GM18907 (cell line): ENCODE measurements around the gene CAPZA1.
"Not testable (repeated sequence)": the region's sequence is repeated elsewhere in the genome, so short reads cannot be mapped to it uniquely, and the experiment has no call there.

ENCODE experiments used
- ATAC-seq: cut with Tn5 transposase; IDR thresholded peaks from one replicate; pipeline ENCODE4 v1.9.1; 2021; ENCODE audit warnings: mild to moderate bottlenecking, moderate library complexity; ENCODE audit not compliant: unreplicated experiment

Gene CAPZA1

DNA sequence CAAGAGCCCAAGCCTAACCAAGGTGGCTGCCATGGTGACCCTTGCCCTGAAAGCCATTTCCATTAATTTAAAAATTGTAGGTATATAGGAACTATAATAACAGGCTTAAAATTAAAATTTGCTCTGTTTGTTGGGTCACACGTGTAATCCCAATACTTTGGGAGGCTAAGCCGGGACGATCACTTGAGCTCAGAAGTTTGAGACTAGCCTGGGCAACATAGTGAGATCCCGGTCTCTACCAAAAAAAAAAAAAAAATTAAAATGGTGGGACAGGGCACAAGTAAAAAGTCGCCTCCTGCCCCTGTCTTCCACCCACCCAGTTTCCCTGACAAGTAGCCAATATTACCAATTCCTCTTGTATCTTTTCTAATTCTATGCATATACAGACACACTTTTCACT is 6.6 kb downstream of the CAPZA1 start:
- ATAC-seq = no peak

- no peak for ATAC-seq
Observed at GRCh38 chr1:112626887-112627286, 7.3 kb downstream of the CAPZA1 start.

DNA sequence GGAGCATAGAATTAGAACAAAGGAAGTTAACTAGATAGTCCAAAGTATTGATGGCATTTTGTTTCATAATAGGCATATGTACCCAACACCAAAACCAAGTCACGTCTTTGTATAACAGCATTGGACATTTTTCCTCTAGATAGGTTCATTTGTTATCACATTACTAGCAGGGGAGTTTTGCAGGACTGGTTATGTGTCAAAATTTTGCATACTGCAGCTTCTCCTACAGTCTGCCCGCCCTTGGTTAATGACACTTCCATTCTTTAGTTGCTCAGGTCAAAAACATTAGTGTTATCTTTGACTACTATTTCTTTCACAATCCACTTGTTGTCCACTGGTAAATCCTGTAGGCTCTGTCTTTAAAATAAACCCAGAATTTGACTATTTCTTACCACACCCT is 8.9 kb downstream of the CAPZA1 start:
- ATAC-seq = peak; percentile 37

DNA sequence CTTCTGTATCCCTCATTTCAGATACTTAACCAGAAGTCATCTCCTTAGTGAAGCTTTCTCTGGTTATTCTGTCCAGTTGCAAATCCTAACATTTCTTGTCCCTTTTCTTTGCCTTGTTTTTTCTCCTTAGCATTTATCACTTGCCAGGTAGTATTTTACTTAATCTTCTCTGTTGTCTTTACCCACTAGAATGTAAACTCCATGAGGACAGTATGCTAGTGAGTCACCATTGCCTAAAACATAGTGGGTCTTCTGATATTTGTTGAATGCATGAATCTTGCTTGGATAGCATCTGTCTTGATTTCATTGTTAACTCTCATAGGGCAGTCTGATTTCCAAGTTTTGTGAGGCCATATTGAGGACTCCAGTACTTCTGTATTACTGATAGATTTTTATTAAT is 9.6 kb downstream of the CAPZA1 start:
- no peak for ATAC-seq

GRCh38 chr1:112633628-112634027 is 14.0 kb downstream of the CAPZA1 start:
- ATAC-seq = no peak

DNA sequence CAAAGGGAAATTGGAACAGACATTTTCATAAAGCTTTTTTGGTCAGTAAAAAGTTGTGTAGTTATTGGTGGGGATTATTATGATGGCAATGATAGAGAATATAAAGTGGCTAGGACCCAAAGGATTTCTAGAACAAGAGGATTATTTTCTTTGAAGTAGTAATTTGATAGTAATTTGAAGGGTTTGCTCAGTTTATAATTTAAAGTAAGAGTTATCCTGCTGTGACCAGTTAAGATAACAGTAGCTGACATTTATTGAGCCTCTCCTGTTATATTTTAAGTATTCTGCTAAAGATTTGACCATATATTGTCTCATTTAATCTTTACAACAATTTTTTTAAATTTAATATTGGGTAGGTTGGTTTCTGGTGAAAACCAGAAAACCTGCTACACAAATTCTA is 14.7 kb downstream of the CAPZA1 start:
- ATAC-seq = no peak

DNA sequence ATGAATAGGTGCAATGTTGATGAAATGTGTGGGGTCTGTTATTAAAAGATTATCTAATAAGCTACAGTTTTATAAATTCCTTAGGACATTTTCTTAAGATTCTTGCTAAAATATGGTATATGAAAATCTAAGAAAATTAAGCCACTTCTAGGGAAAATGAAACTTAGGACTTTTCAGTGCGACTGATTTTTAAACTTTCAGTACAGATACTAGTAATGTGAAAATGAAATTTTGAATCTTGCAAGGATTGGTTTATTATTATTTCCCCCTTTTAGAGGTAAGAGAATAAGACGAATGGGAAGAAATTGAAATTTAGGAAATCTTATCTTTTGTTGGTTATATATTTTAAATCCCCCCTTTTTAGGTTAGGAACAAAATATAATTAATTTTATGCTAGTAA is 16.4 kb downstream of the CAPZA1 start:
- peak; percentile 21 for ATAC-seq

DNA sequence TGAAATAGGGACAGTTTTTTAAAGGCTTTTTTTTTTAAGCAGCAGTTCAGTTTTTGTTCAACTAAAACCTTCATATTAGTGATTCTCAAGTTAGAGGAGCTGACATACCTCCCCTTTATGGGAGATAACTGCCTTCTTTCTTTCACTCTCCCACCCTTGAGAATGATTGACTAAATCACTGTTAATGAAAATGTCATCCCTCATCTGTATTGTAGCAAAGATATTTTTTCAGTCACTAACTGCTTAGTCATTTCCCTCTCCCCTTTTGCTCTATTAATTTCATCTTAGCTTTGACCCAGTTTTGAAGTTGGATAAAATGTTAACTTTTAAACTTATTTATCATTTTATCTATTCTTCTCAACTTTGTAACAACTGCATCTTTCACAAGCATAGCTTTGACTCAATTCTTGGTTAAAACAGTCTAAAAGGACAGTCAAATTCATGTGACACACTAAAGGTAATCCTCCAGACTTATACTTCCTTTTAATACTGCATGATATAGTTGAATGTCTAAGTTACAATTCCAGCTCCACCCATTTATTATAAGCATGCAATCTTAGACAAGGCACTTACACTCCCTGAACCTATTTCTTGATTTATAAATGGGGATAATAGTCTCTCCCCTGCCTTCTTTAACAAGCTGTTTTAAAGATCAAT is 17.1 kb downstream of the CAPZA1 start:
- peak; percentile 60 for ATAC-seq

DNA sequence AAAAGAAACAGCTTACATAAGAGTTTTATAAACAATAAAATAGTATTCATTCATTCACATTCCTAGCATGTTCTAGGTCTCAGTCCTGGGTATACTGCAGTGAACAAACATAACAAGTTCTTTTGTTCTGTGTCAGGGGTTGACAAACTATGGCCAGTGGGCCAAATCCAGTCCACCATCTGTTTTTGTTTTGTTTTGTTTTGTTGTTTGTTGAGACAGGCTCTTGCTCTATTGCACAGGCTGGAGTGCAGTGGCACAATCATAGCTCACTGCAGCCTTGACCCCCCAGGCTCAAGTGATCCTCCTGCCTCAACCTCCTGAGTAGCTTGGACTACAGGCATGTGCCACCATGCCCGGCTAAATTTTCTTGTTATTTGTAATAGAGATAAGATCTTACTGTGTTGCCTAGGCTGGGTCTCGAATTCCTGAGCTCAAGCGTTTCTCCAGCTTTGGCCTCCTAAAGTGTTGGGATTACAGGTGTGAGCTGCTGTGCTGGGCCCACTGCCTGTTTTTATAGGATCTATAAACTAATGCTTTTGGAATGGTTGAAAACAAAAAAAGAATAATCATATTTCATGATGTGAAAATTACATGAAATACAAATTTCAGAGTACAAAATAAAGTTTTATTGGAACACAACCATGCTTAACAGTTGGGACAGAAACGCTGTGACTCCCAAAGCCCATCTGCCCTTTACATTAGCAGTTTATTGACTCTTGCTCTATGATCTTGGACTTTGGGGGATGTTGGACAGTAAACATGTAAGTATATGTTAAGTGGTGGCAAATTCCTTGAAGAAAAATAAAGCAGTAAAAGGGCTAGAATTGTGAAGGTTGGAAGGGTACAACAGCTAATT is 17.9 kb downstream of the CAPZA1 start:
- no peak for ATAC-seq

DNA sequence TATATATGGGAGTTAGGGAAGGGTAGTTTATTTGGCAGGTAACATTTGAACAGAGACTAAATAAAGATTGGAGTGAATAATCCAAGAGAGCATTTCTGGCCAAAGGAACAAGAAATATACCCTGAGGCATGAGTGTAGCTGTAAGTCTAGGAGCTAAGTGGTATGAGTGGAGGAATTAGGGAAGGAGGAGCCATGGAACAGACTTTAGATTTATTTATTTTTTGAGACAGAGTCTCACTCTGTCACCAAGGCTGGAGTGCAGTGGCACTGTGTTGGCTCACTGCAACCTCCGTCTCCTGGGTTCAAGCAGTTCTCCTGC is 18.4 kb downstream of the CAPZA1 start:
- ATAC-seq = no peak

GRCh38 chr1:112640437-112640836 is 20.8 kb downstream of the CAPZA1 start:
- ATAC-seq = not testable (repeated sequence)

DNA sequence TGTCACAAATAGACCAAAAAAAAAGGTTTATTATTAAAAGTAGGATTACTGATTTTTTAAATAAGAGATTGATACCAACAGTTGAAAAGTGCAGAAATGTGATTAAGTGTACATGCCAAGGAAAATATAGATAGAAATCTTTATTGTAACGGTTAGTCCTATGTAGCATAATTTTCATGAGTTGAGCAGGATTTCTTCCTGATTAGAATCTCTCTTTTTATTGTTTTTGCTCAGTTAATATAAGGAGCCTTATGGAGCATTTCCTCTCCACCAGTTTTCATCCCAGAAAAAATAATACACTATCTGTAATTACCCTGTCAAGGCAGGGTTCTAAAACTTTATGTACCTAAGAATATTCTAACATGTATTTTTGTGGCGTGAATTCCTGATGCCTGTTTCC is 23.4 kb downstream of the CAPZA1 start:
- no peak for ATAC-seq

DNA sequence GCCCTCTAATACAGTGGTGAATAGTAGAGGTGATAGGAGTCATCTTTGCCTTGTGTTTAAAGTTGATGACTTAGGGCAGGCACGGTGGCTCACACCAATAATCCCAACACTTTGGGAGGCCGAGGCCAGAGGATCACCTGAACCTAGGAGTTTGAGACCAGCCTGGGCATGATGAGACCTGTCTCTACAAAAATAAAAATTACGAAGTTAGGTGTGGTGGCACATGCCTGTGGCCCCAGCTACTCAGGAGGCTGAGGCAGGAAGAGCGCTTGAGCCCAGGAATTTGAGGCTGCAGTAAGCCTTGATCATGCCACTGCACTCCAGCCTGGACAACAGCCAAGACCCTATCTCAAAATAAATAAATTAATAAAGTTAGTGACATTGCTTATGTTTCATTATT is 26.6 kb downstream of the CAPZA1 start:
- no peak for ATAC-seq

DNA sequence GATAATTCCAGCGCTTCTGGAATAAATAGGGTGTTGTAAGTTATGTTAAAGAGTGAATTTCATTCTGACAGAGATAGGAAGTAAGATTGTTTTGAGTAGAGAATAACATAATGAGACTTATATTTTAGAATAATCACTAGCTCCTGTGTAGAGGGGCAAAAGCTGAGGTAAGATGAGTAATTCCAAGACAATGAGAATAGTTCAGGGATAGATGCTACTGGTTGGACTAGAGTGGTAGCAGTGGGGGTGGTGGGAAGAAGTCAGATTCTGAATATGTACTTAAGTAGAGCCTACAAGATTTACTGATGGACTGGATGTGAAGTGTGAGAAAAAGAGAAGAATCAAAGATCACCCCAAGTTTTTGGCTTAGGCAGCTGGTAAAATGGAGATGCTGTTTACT is 31.6 kb downstream of the CAPZA1 start:
- ATAC-seq = no peak

GRCh38 chr1:112665857-112666256 is 46.2 kb downstream of the CAPZA1 start:
- no peak for ATAC-seq

- no peak for ATAC-seq
Observed at GRCh38 chr1:112666946-112667345, 47.3 kb downstream of the CAPZA1 start.

GRCh38 chr1:112672009-112672408 is 52.4 kb downstream of the CAPZA1 start:
- no peak for ATAC-seq

DNA sequence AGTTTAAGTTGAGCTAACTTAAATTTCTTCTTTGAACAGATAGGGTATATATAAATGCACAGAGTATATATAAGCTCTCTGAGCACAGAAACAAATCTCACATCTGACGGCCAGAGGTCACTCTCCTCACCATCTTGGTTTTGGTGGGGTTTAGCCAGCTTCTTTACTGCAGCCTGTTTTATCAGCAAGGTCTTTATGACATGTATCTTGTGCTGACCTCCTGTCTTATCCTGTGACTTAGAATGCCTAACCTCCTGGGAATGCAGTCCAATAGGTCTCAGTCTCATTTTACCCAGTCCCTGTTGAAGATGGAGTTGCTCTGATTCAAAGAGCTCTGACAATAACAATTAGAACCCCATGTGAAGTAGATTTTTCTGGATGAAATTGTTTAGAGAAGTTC is 53.2 kb downstream of the CAPZA1 start:
- ATAC-seq = no peak

DNA sequence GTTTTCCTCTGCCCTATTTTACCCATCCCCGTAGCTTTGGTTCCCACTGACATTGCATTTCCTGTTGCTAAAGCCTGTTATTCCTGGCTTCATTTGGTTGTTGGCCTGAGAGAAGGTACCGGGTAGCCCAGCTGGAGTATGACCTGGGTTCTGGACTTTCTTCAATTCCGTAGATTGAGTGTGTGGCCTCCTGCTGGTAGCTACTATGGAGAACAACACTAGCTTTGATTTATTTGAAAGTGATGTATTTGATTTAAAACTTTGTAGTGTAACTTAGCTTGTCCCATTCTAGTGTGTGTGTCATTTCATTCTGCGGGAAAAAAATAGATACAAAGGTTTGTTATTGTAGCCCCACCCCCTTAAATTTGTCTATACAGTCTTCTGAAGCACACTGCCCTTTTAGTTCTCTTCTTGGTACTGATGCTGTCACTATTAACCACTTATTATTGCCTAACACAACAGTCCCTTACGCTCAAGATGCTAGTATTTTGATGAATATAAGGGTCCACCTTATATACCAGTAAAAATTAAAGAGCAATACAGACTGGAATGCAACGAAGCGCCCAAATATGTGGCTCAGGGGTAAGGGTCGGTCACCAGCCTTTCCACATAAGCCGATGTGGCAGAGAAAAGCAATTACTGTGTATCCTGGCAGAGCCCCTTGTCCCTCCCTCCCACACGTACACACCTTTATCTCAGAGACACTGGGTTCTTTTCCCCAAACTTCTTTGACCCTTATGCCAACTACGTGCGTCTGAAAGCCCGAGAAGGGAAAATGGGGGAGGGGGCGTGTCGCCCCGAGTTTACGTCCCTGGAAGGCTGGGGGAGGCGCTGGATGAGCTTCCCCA is 54.2 kb downstream of the CAPZA1 start:
- ATAC-seq = peak; percentile 10

GRCh38 chr1:112674440-112674985 is 54.9 kb downstream of the CAPZA1 start, which contains the start of gene MOV10:
TSS of gene MOV10 (plus strand) at chr1:112674659. CDS start at chr1:112674913, 254 bp downstream.
- ATAC-seq = peak; percentile 74

DNA sequence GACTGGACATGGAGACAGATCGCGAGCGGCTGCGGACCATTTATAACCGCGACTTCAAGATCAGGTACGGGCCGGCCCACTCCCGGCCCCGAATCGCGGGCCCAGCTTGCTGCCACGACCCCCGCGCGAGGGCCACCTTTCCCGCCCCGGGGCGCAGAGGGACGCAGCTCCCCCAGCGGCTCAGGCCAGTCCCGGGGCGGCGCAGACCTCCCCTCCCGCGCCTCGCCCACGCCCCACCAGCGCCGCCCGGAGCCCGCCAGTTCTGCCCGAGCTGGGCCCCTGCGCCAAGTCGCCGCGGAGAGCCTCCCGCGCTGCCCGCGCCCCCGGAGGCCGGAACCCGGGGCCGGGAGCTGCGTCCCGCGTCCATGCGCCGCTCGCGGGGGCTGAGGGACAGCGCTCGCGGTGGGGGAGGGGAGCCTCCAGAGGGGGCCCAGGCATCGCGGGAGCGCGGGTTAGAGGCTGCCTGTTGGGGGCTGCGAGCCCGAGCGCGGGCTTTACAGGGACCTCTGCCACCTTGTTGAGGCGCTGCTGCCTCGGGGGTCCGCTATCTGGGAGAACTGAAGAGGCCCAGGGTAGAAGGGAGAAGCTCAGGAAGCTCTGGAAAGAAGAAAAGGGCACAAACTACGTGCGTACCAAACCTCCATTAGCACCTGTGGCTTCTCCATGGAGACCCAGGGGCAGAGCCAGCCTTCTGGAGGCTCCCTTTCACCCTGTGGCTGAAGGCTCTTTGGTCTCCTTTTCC is 55.5 kb downstream of the CAPZA1 start:
- ATAC-seq = peak; percentile 41
